ACHN (cell line): Measurements from ENCODE around the gene DBX1.

Source experiments
- DNase-seq: peaks from one replicate; pipeline ENCODE4 v3.0.0-alpha.2; 2015
- in situ Hi-C: cut with HindIII; loops from 2 replicates; pipeline ENCODE4 v1.10.0; 2017; ENCODE audit warnings: low sequenced_read_pairs, low pct_ligation_motif_present, low pct_unique_long_range_greater_than_20kb

The DBX1 gene

GRCh38 chr11:20162824-20163782, 2.8 kb upstream of the DBX1 start:
- in situ Hi-C loops, result no loop called here
- DNase-seq, result peak; percentile 30

- in situ Hi-C loops, result no loop called here
- no peak for DNase-seq
Observed at GRCh38 chr11:20161923-20162744, 1.9 kb upstream of the DBX1 start.

- no peak for DNase-seq
- in situ Hi-C loops, result no loop called here
Observed at GRCh38 chr11:20161230-20161918, 1.1 kb upstream of the DBX1 start.

DNA sequence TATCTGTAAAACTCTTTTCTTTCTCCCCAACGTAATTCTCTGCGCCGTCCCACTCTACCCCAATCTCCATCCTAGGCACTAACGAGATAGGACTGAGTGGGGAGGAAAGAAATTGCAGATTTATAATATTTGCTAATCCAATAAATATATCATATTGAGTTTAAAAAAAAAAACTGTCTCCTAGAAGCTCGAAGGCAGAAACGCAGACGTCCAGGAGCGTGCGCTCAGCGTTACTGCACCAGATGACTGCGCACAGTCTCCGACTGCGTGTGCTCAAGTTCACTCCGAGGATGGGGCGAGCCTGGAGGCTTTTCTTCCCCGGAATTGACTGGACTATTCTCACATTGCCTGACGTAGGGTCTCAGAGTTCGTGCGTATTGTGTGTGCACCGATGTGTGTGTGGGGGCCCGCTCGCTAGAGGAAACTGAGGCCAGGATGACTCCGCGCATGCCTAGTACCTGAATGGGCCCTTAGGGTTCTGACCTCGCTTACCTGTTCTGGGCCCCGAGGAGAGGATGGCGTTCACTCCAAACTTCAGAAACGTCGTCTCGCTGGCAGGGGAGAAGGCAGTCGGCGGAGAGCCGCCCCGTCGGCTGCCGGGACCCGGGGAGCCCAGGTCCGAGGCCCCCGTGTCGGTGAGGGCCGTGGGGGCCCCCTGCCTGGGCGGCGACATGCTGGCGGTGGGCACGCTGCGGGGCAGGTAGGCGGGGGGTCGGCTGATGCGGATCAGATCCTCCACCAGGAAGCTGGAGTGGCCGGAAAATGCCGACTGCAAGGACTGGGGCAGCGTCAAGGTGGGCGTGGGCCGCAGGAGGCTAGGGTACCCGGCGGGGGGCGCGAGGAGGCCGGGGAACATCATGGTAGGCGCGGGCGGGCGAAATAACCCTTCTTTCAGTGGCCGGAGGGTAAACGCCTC, 551 bp downstream of the DBX1 start:
- in situ Hi-C loops, result no loop called here
- no peak for DNase-seq

GRCh38 chr11:20158597-20159257, 1.5 kb downstream of the DBX1 start:
- in situ Hi-C loops, result no loop called here
- DNase-seq, result peak; percentile 57

DNA sequence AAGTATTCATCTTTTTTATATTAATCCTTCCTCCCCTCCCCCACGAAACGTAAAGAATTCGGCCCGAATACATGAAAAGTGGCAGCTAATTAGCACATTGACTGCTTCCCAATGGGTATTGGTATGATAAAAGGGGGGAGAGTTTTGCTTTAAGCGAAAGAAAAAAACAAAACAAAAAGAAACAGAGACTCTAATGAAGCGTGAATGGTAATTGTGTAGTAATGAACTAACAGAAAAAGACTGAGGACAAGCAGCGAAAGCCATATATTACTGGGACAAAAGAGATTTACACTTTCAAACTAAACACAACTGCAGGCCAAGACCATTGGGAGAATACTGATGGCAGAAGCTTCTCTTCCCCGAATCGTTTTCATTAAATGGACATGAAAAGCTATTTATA, 2.5 kb downstream of the DBX1 start:
- no peak for DNase-seq
- in situ Hi-C loops, result no loop called here

DNA sequence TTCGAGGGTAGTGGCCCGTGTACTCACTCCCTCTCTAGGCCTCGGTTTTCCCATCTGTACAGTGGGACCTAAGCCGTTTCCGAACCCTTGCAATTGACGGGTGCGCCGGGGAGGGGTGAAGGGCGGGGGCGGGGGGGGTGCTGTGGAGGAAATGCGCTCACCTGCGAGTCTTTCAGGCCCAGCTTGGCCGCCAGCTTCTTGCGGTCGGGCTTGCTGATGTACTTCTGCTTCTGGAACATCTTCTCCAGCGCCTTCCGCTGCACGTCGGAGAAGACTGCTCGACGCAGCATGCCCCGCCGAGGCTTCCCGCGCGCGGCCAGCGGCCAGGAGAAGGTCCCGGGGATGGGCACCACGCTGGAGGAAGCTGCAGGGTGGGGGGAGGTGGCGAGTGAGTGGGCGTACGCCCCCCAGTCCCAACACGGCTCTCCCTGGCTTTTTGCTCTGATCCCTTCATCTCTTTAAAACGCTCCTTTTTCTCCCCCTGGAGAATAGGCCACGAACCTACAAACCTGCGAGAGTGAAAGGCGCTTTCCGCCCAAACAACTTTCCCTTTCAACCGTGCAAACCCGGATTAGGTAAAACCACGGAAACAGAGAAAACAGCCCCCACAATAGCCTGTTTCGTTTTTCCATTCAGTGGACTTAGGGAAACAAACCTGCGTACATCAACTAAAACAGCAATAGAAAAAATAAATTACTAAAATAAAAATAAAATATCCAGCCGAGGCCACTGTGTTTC, 3.2 kb downstream of the DBX1 start:
- in situ Hi-C loops, result no loop called here
- DNase-seq, result no peak

GRCh38 chr11:20156280-20156875, 3.9 kb downstream of the DBX1 start:
- in situ Hi-C loops, result no loop called here
- DNase-seq, result no peak

GRCh38 chr11:20155683-20156279, 4.5 kb downstream of the DBX1 start:
- in situ Hi-C loops, result no loop called here
- no peak for DNase-seq

DNA sequence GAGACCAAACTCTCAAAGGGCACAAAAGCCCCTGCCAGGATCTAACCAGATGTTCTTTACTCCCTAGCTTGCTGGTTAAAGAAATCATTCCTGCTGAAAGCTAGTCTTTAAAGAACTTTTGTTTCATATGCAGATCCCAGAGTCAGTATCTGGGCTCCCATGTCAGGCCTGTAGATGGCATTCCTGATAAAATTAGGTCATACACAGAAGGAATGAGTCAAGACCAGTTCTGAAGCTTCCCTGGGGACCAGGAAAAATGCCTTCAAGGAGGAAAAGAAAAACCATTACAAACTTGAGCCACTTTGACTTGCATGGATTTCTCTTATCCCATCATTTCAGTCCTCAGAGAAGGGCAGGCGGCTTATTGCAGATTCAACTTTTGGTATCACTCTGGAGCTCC, 5.9 kb downstream of the DBX1 start:
- in situ Hi-C loops, result no loop called here
- no peak for DNase-seq

DNA sequence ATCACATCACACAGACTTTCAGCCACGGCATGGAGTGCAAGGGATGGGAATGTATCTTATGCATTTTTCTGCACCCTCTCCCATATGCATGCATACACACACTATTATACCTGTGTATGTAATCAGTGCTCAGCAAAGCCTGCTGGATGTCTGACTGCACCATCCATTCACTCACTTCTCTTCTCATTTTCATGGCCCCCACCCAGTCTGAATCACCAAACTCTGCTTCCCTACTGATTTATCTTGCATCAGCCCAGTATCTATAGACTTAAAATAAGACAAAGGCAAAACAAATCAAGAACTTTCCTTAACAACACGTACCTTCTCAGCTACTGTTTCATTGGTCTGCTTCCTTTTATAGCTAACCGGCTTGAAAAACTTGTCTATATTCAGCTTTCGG, 21.6 kb downstream of the DBX1 start:
- in situ Hi-C loops, result no loop called here
- DNase-seq, result no peak

DNA sequence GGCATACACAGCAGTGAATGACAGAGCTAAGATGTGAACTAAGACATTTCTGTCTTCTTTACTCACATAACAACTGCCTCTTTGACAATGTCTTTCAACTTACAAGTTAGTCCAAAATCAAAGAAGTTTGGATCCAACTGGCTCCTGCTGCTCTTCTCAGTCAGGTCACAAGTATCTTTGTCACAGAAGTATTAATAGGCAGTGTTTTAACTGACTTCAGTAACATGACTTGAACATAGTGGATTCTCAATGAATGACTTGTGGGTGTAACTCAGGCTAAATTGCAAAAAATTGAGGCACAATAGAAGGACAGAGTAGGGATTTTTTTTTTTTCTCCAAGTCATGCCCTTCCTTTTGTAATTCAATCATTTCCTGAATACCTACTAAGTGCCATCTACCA, 22.6 kb downstream of the DBX1 start:
- DNase-seq, result no peak
- in situ Hi-C loops, result no loop called here

- in situ Hi-C loops, result no loop called here
- DNase-seq, result no peak
Observed at GRCh38 chr11:20134991-20135736, 25.1 kb downstream of the DBX1 start.

- in situ Hi-C loops, result no loop called here
- DNase-seq, result no peak
Observed at GRCh38 chr11:20132667-20133039, 27.6 kb downstream of the DBX1 start.

DNA sequence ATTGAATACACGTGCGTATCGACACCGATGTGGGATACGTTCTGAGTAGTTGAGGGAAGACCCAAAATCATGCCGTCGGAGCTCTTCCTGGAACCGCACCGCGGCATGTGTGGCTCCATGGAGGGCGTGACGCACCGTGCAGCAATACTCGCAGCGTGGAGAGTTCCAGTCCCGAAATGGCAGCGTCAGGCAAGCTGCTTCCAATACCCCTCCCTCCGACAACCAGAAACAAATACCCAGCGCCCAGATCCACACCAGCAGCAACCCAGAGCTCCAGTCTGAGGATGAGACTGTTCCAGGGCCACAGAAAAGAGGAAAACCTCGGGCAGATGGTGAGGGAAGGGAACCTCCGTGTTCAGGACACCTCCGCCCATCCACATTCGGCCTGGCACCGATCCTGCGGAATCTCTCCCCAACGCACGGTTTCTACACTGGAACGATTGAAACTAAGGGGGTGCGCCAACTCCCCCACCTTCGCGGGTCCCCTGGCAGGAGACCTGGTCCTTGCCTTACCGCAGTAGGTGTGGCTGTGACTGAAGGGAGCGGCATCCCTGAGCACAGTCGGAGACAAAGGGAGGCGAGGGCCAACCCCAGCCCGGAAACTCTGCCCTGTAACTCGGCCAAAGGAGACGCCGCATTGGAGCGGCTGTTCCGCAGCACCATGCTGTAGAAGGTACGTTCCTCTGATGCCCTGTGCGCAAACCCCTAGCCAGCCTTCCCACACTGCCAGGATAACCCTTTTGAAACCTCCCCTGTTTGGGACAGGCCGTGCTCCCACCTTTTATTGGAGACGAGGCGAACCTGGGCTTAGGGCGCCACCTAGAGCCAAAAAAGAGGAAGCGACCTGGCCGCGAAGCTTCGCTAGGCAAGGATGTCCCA, 28.2 kb downstream of the DBX1 start:
- in situ Hi-C loops, result no loop called here
- peak; percentile 47 for DNase-seq
